Activated T-cell treated with anti-CD3 and anti-CD28 coated beads, Interleukin-2, amount 50 U/mL, for 24 hours (primary cell): ENCODE results near the gene MYL1.

Source experiments
- DNase-seq: peaks from one replicate; pipeline ENCODE4 v3.0.0-alpha.2; 2020
- H3K27ac Mint-ChIP-seq: 2 replicates; pipeline ENCODE4 v1.8.0; 2020; ENCODE audit warnings: mild to moderate bottlenecking, mixed read lengths
- H3K27me3 Mint-ChIP-seq: 2 replicates; pipeline ENCODE4 v1.8.0; 2020; ENCODE audit warnings: mixed read lengths
- H3K36me3 Mint-ChIP-seq: 2 replicates; pipeline ENCODE4 v1.8.0; 2020; ENCODE audit warnings: low read depth, mixed read lengths
- H3K4me1 Mint-ChIP-seq: 2 replicates; pipeline ENCODE4 v1.8.0; 2020; ENCODE audit warnings: low read depth, mixed read lengths
- H3K4me3 Mint-ChIP-seq: 2 replicates; pipeline ENCODE4 v1.8.0; 2020; ENCODE audit warnings: mild to moderate bottlenecking, moderate library complexity, mixed read lengths
- H3K9me3 Mint-ChIP-seq: 2 replicates; pipeline ENCODE4 v1.8.0; 2020; ENCODE audit warnings: mixed read lengths

Gene MYL1

GRCh38 chr2:210315015-210315788 is at the start of gene MYL1:
Gene MYL1, minus strand, starts transcription at chr2:210315174. Its CDS starts 132 bp downstream, at chr2:210315042.
- no peak for DNase-seq
- H3K36me3 Mint-ChIP-seq: no peaks in the 10 kb centered on the region
- H3K9me3 Mint-ChIP-seq: no peaks in the 10 kb centered on the region
- H3K4me3 Mint-ChIP-seq: no peak within 1 kb of the TSS
- no peaks in the 10 kb centered on the region for H3K4me1 Mint-ChIP-seq
- H3K27me3 Mint-ChIP-seq: no peaks in the 10 kb centered on the region
- H3K27ac Mint-ChIP-seq: no peak within 1 kb of the TSS

DNA sequence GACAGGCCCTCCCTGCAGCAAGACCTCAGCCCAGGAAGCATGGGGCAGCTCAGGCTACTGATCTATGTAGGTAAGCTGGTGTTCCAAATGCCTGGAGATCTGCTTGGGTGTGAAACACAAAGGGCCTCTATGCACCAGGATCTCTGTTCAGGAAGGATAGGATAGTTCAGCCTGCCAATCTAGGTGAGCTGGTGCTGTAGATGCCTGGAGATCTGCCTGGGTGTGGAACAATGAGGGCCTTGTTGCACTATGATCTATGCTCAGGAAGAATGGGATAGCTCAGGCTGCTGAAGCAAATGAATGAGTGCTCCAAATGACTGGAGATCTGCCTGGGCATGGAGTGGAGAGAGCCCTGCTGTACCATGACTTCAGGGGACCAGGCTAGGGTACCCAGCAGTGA is 48.9 kb upstream of the MYL1 start:
- Mint-ChIP-seq H3K4me1 (no peaks in the 10 kb centered on the region), H3K27me3 (peaks cover 4% of the 10 kb centered on the region), H3K9me3 (no peaks in the 10 kb centered on the region)

GRCh38 chr2:210363261-210363660 is 48.3 kb upstream of the MYL1 start:
- Mint-ChIP-seq H3K9me3 (no peaks in the 10 kb centered on the region), H3K27ac (no peak overlapping the region), H3K4me3 (no peak overlapping the region), H3K27me3 (peaks cover 4% of the 10 kb centered on the region), H3K4me1 (no peaks in the 10 kb centered on the region), H3K36me3 (no peaks in the 10 kb centered on the region)
- DNase-seq: no peak

More for the DNA sequence above, 48.9 kb upstream of the MYL1 start:
- H3K36me3 Mint-ChIP-seq: no peaks in the 10 kb centered on the region
- no peak overlapping the region for H3K27ac Mint-ChIP-seq
- no peak overlapping the region for H3K4me3 Mint-ChIP-seq
- DNase-seq: no peak

GRCh38 chr2:210360412-210360811 is 45.4 kb upstream of the MYL1 start:
- Mint-ChIP-seq H3K36me3 (no peaks in the 10 kb centered on the region), H3K4me1 (no peaks in the 10 kb centered on the region), H3K9me3 (no peaks in the 10 kb centered on the region), H3K27me3 (peaks cover 4% of the 10 kb centered on the region), H3K4me3 (no peak overlapping the region), H3K27ac (no peak overlapping the region)
- DNase-seq: no peak

GRCh38 chr2:210356944-210357343 is 42.0 kb upstream of the MYL1 start:
- Mint-ChIP-seq H3K9me3 (peaks cover 2% of the 10 kb centered on the region), H3K27me3 (peaks cover 4% of the 10 kb centered on the region), H3K36me3 (no peaks in the 10 kb centered on the region), H3K27ac (no peak overlapping the region), H3K4me3 (no peak overlapping the region), H3K4me1 (no peaks in the 10 kb centered on the region)
- no peak for DNase-seq

- Mint-ChIP-seq H3K36me3 (no peaks in the 10 kb centered on the region), H3K27me3 (no peaks in the 10 kb centered on the region)
Observed at GRCh38 chr2:210337159-210337558, 22.2 kb upstream of the MYL1 start.

GRCh38 chr2:210324906-210325305 is 9.9 kb upstream of the MYL1 start:
- Mint-ChIP-seq H3K36me3 (no peaks in the 10 kb centered on the region), H3K27ac (no peak overlapping the region)
- no peak for DNase-seq

More at GRCh38 chr2:210337159-210337558, 22.2 kb upstream of the MYL1 start:
- DNase-seq: no peak
- Mint-ChIP-seq H3K9me3 (peaks cover 3% of the 10 kb centered on the region), H3K4me1 (no peaks in the 10 kb centered on the region), H3K4me3 (no peak overlapping the region), H3K27ac (no peak overlapping the region)

GRCh38 chr2:210324458-210324857 is 9.5 kb upstream of the MYL1 start:
- Mint-ChIP-seq H3K27me3 (no peaks in the 10 kb centered on the region), H3K4me3 (no peak overlapping the region), H3K9me3 (no peaks in the 10 kb centered on the region), H3K4me1 (no peaks in the 10 kb centered on the region), H3K36me3 (no peaks in the 10 kb centered on the region), H3K27ac (no peak overlapping the region)
- no peak for DNase-seq

More at GRCh38 chr2:210324906-210325305, 9.9 kb upstream of the MYL1 start:
- no peaks in the 10 kb centered on the region for H3K27me3 Mint-ChIP-seq
- H3K4me1 Mint-ChIP-seq: no peaks in the 10 kb centered on the region
- no peaks in the 10 kb centered on the region for H3K9me3 Mint-ChIP-seq
- no peak overlapping the region for H3K4me3 Mint-ChIP-seq

GRCh38 chr2:210323003-210323402 is 8.0 kb upstream of the MYL1 start:
- no peaks in the 10 kb centered on the region for H3K36me3 Mint-ChIP-seq
- no peaks in the 10 kb centered on the region for H3K4me1 Mint-ChIP-seq
- H3K27me3 Mint-ChIP-seq: no peaks in the 10 kb centered on the region
- no peak overlapping the region for H3K4me3 Mint-ChIP-seq
- no peak for DNase-seq
- H3K9me3 Mint-ChIP-seq: no peaks in the 10 kb centered on the region
- H3K27ac Mint-ChIP-seq: no peak overlapping the region

- Mint-ChIP-seq H3K4me1 (no peaks in the 10 kb centered on the region), H3K27ac (no peak overlapping the region), H3K4me3 (no peak overlapping the region), H3K9me3 (no peaks in the 10 kb centered on the region), H3K36me3 (no peaks in the 10 kb centered on the region), H3K27me3 (no peaks in the 10 kb centered on the region)
- no peak for DNase-seq
Observed at GRCh38 chr2:210318891-210319290, 3.9 kb upstream of the MYL1 start.

- no peaks in the 10 kb centered on the region for H3K4me1 Mint-ChIP-seq
- no peaks in the 10 kb centered on the region for H3K27me3 Mint-ChIP-seq
- H3K36me3 Mint-ChIP-seq: no peaks in the 10 kb centered on the region
- DNase-seq: no peak
- H3K4me3 Mint-ChIP-seq: no peak overlapping the region
- no peak overlapping the region for H3K27ac Mint-ChIP-seq
- H3K9me3 Mint-ChIP-seq: no peaks in the 10 kb centered on the region
Observed at GRCh38 chr2:210318486-210318885, 3.5 kb upstream of the MYL1 start.

- Mint-ChIP-seq H3K4me1 (no peaks in the 10 kb centered on the region), H3K27me3 (no peaks in the 10 kb centered on the region), H3K27ac (no peak overlapping the region), H3K4me3 (no peak overlapping the region), H3K9me3 (no peaks in the 10 kb centered on the region), H3K36me3 (no peaks in the 10 kb centered on the region)
- no peak for DNase-seq
Observed at GRCh38 chr2:210310550-210310949, 4.4 kb downstream of the MYL1 start.

DNA sequence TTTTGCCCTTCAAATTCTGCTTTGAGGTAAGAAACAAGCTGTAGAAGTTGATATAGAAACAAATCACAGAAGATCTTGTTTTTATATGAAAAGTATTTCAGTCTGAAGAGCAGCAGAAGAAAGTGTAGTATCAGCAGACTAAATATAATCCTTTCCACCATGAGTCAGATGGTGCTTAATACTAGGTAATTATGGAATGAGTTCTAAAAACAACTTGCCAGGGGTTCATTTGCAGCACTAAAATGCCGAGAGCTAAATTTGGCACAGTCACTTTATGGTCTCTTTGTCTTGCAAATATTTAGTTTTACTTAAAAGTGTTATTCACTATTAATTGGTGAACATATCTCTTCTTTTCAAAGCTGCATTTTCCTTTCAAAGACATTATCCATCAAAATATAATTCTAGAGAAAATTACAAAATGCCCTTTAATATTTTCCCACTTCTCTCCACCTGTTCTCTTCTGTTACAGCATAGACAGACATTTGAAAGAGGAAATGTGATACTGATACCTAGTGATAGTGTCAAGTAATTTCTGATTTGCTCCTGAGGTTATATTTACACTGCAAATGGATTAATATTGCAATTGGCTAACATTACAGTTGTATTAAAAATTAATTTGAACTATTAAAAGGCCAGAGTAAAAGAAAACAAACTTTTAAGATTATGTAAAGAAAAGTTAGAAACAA is 5.3 kb downstream of the MYL1 start:
- H3K4me3 Mint-ChIP-seq: no peak overlapping the region
- H3K27me3 Mint-ChIP-seq: no peaks in the 10 kb centered on the region
- no peak overlapping the region for H3K27ac Mint-ChIP-seq
- H3K4me1 Mint-ChIP-seq: no peaks in the 10 kb centered on the region
- no peak for DNase-seq
- no peaks in the 10 kb centered on the region for H3K9me3 Mint-ChIP-seq
- H3K36me3 Mint-ChIP-seq: no peaks in the 10 kb centered on the region

DNA sequence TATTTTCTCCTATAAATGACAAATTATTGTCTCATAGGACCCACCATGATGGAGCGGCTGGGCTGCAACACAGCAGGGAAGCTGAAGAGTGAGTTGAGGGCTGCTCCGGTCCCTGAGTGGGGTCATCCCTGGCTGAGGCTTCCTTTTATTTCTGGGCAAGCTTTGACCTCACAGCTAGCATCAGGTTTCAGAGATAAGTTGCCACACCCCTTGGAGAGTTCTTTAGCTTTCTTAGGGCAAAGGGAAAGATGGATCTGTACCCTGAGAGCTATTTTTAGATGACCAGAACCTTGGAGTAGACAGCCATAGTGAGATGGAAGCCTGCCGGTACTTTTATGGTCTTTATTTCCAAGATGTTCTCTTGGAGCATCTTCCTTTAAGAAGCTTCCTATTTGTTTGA is 11.5 kb downstream of the MYL1 start:
- no peaks in the 10 kb centered on the region for H3K9me3 Mint-ChIP-seq

DNA sequence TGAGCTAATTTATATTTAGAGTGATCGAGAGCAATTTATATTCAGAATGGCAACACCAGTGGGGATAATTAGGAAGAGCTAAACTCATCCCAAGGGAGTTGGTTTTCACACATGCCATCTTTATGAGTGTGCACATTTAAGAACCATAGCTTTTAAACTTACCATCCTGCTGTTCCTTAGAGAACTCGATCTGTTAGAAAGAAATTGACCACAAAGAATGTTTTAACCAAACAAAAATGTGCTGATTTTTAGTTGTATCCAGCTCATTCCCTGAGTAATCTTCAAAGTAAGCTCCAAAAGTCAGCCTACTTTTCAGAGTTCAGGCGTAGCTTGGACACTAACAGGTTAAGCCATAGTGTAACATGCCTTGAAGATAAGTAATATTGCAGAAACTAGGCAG is 12.6 kb downstream of the MYL1 start:
- no peaks in the 10 kb centered on the region for H3K4me1 Mint-ChIP-seq
- no peaks in the 10 kb centered on the region for H3K36me3 Mint-ChIP-seq
- DNase-seq: no peak
- no peak overlapping the region for H3K27ac Mint-ChIP-seq
- H3K4me3 Mint-ChIP-seq: no peak overlapping the region
- H3K27me3 Mint-ChIP-seq: no peaks in the 10 kb centered on the region
- no peaks in the 10 kb centered on the region for H3K9me3 Mint-ChIP-seq

More for the DNA sequence above, 11.5 kb downstream of the MYL1 start:
- no peaks in the 10 kb centered on the region for H3K36me3 Mint-ChIP-seq
- no peaks in the 10 kb centered on the region for H3K4me1 Mint-ChIP-seq
- no peak overlapping the region for H3K4me3 Mint-ChIP-seq
- H3K27ac Mint-ChIP-seq: no peak overlapping the region
- no peaks in the 10 kb centered on the region for H3K27me3 Mint-ChIP-seq
- no peak for DNase-seq
